Measurements from ENCODE around the gene COPZ1. TPM values are rescaled to one million over a fixed set of nuclear protein-coding genes. Genes with fewer than 3 reads are reported as not detected.

Gene COPZ1
- polyA plus RNA-seq, 4 donors: 214 to 236 (median 220) TPM

DNA sequence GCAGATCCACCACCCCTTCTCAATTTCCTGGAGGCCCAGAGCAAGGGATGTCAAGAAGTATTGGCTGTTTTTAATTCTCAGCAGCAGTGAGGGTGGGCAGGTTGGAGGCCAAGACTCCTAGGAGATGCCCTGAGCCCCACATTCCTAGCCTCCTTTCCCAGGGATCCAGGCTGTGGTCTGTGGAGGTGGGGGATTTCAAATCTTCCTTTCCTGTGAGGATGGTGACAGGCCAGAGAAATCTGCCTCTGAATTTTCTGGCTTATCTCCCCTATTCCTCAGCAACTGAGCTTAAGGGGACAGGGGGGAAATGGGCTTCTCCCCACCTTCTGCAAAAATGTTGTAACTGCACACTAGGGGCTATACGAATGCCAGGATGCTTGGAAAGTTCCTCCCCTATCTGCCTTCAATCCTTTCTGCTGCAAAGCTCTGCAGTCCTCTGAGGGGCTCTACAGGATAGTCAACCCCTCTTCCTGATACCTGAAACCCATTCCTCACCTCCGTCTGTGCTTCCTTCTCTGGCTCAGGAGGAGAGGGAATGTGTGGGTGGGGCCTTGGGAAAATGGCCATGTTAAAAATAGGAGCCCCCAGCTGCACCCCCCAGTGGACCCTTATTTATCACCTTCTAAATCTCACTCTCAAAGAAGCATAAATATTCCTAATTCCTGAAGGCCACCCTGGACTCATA lies 32.7 kb downstream of the COPZ1 start:
- DNase-seq (ENCODE audit: low read depth in 4 of 4, low spot score in 3 of 4): no peak

GRCh38 chr12:54358191-54358944 lies 33.4 kb downstream of the COPZ1 start:
- no peak for DNase-seq (ENCODE audit: low read depth in 4 of 4, low spot score in 3 of 4)

GRCh38 chr12:54358945-54359761 lies 34.2 kb downstream of the COPZ1 start:
- peak; percentile 98 to 100 (median 100) for DNase-seq (ENCODE audit: low read depth in 4 of 4, low spot score in 3 of 4)

GRCh38 chr12:54359762-54360351 lies 34.9 kb downstream of the COPZ1 start:
- no peak for DNase-seq (ENCODE audit: low read depth in 4 of 4, low spot score in 3 of 4)

- peak in 2 of 4 donors; percentile 85 to 87 for DNase-seq (ENCODE audit: low read depth in 4 of 4, low spot score in 3 of 4)
These were observed 36.0 kb downstream of the COPZ1 start for GRCh38 chr12:54360717-54361456.

DNA sequence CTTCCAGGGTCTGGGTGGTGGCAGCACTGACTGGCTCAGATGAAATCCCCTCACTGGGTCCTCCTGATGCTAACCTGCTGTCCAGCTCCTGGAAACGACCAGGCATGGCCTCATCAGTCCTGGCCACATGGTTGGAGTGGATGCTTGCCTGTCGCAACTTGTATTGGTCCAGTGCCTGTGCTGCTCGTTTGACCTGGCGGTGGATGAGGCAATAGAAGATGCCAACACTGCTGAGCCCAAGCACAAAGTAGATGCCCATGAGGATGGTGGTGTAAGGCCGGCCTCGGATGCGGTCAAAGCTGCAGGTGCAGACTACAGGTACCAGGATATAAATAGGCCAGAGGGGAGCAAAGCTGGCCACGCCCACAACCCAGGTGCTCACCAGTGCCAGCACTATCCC lies 38.1 kb downstream of the COPZ1 start:
- DNase-seq (ENCODE audit: low read depth in 4 of 4, low spot score in 3 of 4): no peak

DNA sequence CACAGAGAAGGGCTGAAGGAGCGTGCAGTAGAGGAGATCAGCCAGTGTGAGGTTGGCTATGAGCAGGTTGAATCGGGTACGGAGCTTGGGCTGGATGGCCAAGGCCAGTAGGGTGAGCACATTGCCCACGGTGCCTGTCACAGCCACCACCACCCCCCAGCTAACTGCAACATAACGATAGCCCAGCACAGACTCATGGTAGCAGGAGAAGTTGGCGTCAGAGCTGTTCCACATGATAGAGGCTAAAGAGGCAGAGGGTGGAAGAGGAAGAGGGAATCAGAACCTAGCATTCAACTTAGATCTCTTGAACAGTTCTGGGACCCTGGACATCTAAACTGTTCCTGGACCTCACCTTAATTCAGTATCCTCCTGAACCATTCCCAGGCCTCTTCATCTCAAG lies 38.7 kb downstream of the COPZ1 start:
- DNase-seq (ENCODE audit: low read depth in 4 of 4, low spot score in 3 of 4): no peak

- DNase-seq (ENCODE audit: low read depth in 4 of 4, low spot score in 3 of 4): no peak
These were observed 39.5 kb downstream of the COPZ1 start, which contains the start of gene GPR84 for GRCh38 chr12:54364413-54364812. Gene GPR84 (minus strand): TSS chr12:54364486. CDS start chr12:54363851, 635 bp downstream.

DNA sequence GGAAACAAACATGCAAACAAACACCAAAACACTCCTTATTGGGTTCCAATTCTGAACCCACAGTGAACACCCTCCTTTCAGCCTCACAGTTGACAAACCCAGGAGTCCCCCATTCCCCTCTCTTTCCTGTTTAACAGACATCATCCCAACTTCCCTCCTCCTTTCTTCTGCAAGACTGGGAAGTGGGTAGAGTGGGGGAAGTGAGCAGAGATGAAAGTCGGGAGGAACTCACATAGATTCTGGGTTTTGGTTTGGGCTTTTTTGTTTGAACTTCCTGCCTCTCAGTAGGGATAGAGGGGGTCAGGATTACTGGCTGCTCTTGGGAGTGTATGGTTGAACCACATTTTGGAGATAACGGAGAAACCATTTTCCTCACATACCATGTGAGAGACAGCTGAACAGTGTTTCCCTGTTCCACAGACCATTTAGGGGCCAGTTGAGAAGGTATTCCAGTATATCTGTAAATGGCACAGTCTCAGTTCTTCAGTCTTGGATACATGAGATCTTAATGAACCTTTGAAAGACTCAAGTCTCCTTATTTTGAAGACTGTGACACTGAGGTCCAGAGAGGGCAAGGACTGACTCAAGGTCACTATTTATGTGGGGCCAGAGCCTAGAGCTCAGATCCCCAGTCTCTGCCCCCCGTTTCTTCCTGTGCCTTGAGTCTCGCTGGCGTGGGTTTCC lies 43.2 kb downstream of the COPZ1 start:
- no peak for DNase-seq (ENCODE audit: low read depth in 4 of 4, low spot score in 3 of 4)

DNA sequence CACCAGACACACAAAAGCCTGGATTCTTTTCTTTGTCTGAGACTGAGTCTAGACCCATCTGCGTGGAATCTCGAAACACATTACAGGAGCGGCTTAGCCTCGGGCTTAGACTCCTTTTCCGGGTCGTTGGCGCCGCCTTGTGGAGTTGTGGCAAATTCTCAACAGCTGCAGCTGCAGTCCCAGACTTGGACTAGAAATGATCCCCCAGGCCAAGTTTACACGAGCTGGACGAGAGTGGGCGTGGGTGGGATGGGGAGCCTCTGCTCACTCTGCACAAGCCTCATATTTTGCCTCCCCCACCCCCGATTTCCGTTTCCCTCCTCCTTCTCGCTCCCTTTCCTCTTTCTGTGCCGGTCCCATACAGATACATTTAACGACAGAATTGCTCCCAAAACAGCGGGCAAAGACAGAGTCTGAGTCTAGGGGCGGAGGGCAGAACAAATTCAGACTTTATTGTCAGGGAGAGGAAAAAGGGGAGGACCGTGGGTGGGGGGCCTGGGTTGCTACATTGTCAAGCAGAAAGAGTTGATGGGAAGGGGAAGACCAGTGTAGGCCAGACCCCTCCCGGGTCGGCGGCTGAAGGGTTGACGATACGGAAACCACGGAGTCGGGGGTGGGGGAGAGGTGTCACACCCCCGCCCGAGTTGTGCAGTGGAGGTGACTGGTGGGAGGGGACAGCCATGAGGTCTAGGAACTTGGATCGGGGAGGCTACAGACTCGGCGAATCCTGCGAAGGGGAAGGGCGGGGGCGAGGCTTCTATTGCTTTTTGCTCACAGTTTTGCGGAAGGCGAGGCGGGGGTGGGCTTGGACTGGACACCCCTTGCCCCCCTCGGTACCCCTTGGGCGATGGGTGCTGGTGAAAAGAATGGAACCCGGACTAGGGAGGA lies 44.0 kb downstream of the COPZ1 start:
- peak in 3 of 4 donors; percentile 88 to 90 (median 89) for DNase-seq (ENCODE audit: low read depth in 4 of 4, low spot score in 3 of 4)

DNA sequence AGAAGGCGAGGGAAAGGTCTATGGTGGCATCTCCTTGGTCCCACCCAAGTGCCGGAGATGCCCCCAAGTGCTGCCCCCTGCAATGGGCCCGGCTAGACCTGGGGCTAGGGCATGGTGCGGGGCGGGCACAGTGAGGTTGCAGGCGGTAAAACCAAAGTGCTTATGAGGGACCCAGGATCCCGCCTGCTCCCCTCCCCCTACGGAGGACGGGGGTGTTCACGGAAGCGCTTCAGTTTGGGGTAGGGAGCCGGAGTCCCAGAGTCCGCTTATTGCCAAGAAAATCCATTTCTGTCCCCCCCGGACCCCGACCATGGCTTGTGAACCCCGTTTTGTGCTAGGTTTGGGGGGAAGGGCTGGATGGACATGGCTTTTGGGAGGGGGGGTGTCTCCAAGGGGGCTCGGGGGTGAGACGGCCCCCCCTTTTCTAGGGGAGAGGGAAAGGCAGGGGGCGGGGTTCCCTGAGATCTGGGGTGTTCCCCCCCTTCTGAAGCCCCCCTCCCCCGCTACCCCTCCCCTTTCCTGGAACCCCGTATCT lies 44.7 kb downstream of the COPZ1 start:
- DNase-seq (ENCODE audit: low read depth in 4 of 4, low spot score in 3 of 4): no peak

DNA sequence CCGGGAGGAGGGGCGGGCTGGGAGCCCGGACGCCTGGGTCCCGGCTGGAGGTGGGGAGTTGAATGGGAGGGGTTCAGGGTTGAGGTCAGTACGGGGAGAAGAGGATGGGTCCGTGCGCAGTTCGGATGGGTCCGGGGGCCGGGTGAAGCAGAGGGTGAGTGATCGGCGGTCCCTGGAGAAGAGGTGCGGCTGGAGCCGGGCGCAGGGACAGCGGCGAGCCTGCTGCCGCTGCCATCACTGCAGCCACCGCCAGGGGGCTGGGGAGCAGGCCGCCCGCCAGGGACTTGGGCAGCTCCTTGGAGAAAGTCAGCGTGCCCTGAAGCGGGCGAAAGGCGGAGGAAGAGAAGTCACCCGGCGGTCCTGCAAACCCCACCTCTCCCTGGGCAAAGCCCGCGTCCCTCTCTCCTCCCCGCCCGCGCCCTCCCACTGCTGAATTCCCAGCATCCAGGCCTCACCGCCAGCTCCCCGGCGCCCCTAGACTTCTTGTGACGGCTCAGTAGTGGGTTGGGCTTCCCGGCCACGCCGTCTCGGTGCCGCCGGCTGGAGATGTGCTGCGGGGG lies 45.3 kb downstream of the COPZ1 start:
- no peak for DNase-seq (ENCODE audit: low read depth in 4 of 4, low spot score in 3 of 4)

DNA sequence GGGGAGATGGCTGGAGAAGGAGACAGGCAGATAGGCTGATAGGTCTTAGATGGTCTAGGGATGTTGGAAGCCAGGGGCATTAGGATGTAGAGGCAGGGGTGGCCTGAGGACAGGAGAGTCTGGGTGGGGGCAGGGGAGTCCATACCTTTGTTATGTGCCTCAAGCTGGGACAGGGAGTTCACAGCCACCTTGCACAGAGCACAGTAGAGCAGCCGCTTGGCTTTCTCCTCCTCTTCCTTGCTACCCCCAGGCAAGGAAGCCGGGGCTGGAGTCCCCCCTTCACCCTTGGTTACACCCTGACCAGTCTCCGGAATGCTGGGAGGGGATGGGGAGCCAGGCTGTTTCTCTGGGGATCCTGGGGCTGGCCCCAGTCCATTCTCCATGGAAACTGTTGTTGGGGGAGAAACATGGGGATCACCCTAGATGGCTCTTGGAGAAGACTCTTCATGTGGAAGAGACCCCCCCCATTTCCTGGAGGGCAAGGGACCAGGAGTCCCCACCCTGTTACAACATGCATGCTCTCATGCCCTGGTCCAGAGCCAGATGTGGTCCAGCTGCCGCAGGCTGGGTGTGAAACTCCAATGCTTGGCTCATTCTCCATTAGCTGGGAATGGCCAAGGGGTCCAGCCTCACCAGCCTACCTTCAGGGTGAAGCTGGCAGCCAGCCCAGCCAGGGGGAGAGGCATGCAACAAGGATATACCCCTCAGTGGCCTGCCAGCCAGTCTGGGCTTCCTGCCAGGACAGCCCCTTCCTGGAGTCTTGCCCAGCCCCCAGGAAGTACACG lies 46.6 kb downstream of the COPZ1 start:
- DNase-seq (ENCODE audit: low read depth in 4 of 4, low spot score in 3 of 4): no peak

GRCh38 chr12:54372113-54372806 lies 47.3 kb downstream of the COPZ1 start:
- no peak for DNase-seq (ENCODE audit: low read depth in 4 of 4, low spot score in 3 of 4)

- no peak for DNase-seq (ENCODE audit: low read depth in 4 of 4, low spot score in 3 of 4)
These were observed 49.0 kb downstream of the COPZ1 start for GRCh38 chr12:54373649-54374561.

All from right renal pelvis (tissue), 4 donors.